ENCODE data around the gene RBM45. TPM values are rescaled to one million over a fixed set of nuclear protein-coding genes. Genes with fewer than 3 reads are reported as not detected.

The RBM45 gene
- total RNA-seq, 5 donors from 2014 or later (not counting 1 experiment from before 2014, with no cell fraction given), result 9.2 to 17.7 (median 15.6) TPM

DNA sequence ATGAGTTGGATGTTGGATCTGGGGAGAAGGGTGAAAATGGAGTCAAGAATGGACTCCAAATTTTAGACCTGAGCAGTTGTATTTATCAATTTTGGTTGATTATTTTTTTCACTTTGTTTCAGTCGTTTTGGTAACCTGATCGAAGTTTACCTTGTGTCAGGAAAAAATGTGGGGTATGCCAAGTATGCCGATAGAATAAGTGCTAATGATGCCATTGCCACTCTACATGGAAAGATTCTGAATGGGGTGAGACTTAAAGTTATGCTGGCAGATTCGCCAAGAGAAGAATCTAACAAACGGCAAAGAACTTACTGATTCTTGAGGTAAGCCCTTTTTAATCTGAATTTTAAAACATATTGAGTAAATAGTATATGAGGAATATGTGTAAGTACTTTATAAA is 13.6 kb downstream of the RBM45 start:
- WGBS (ENCODE audit: insufficient coverage), result 100% methylated on average over 3 of the region's 5 CpGs
- H3K27me3 ChIP-seq (replicated peaks in 1 of 2; ENCODE audit: control insufficient read depth in 2 of 2, extremely low read depth in 1 of 2, insufficient read depth in 2 of 2, low read length in 1 of 2), result no peaks in the 10 kb centered on the region
- peaks cover 0 to 5% (median 0%) of the 10 kb centered on the region in 3 donors for H3K4me1 Mint-ChIP-seq
- H3K4me3 ChIP-seq (ENCODE audit: control insufficient read depth in 1 of 2, extremely low read depth in 1 of 2, low read length in 1 of 2), result no peak overlapping the region
- ATAC-seq (replicated peaks in 1 of 4), result no peak
- no peak overlapping the region for H3K4me3 Mint-ChIP-seq
- peaks cover 0 to 54% of the 10 kb centered on the region in 2 donors for H3K36me3 ChIP-seq (ENCODE audit: control insufficient read depth in 2 of 2, extremely low read depth in 1 of 2, insufficient read depth in 1 of 2, low read length in 1 of 2)
- no peaks in the 10 kb centered on the region for H3K27me3 Mint-ChIP-seq
- H3K27ac ChIP-seq (ENCODE audit: low read length), result no peak overlapping the region
- H3K36me3 Mint-ChIP-seq, result peaks cover 49% of the 10 kb centered on the region
- H3K9me3 Mint-ChIP-seq, result no peaks in the 10 kb centered on the region
- H3K27ac Mint-ChIP-seq, result no peak overlapping the region
- H3K9me3 ChIP-seq, result no peaks in the 10 kb centered on the region
- H3K4me1 ChIP-seq (ENCODE audit: control insufficient read depth in 1 of 2, extremely low read depth in 1 of 2, insufficient read depth in 2 of 2, low read length in 2 of 2), result no peaks in the 10 kb centered on the region
- CTCF ChIA-PET, result interaction anchor here in 1 of 2 donors (0.7 kb wide), 1 partner anchor 9 kb away, joined by 3 read pairs; no protein-coding TSS in a partner anchor
- POLR2A ChIA-PET, result interaction anchor here in 1 of 2 donors (1.5 kb wide), 1 partner anchor 12 kb away, joined by 5 read pairs; no protein-coding TSS in a partner anchor
- DNase-seq, result no peak

DNA sequence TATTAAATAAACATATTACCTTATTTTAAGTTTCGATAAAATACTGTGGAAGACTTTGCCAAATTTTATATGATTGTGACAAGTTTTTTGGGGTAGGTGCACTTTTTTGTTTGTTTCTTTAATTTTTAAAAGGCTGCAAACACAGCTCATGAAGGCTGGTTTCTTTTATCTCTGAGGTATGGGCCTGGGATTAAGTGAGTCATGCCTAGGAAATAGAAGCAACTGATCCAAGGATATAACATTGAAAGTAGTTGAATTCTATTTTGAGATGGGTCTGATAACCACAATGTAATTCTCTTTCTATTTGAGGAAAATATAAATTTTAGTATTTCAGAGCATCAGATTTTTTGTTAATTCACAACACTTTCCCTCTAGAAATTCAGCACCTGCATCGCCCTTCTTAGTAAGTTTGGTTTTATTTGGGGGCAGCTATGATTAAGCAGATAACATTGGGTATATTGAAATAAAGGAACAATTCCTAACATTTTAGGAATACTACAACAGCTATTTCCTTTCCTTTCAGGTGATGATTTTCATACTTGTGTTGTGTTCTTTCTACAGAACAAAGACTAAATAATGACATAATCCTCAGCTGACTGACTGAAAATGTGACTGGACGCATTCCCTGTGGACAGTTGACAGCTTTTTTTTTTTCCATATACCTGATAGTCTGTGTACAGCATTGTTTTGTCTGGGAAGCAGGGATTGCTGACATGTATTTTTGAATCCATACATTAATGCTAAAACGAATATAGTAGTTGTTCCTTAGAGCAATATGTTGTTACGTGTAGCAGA is 16.8 kb downstream of the RBM45 start:
- CTCF ChIA-PET, result interaction anchor here (0.6 to 2.0 kb wide), 4 partner anchors 17 to 1855 kb away, joined by 3 to 7 read pairs (median 3); partner anchors contain the start of gene RBM45 (in 1 of the 2)

DNA sequence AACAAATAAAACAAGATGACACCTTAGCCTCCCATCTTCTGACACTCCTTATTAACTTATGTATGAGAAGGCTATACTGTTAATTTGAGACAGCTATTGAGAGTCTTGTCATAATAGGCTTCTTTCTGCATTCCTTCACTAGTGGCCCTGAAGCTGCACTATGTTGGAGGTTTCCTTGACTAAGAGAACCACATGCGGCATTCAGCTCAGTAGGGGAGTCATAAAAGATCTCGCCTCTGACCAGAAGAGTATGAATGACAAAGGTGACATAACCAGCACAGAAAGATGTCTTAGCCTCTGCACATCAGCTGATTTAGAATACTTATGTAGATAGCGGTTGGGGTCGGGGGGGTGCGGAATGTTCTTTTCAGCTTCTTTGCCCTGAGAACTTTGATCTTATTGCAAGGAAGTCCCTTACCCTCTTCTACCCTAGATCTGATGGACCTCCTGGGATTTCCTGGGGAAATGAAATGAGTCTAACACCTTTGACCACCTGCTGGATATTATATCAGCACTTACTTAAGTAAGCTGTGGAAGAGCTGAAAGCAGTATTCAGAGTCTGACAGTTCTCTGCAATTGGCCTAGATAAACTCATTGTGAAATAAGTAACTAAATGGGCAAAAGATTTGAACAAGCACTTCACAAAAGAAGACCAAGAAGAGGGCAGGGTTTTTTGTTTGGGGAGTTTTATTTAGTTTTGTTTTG is 24.2 kb downstream of the RBM45 start:
- Mint-ChIP-seq H3K4me1 (no peaks in the 10 kb centered on the region), H3K27me3 (no peaks in the 10 kb centered on the region), H3K4me3 (no peak overlapping the region), H3K9me3 (no peaks in the 10 kb centered on the region), H3K27ac (peak overlapping the region in 1 of 2 donors; percentile 6), H3K36me3 (peaks cover 22% of the 10 kb centered on the region)
- Histone ChIP-seq H3K4me3 (ENCODE audit: control insufficient read depth in 1 of 2, extremely low read depth in 1 of 2, low read length in 1 of 2) (no peak overlapping the region), H3K36me3 (ENCODE audit: control insufficient read depth in 2 of 2, extremely low read depth in 1 of 2, insufficient read depth in 1 of 2, low read length in 1 of 2) (peaks cover 10 to 12% of the 10 kb centered on the region in 2 donors), H3K4me1 (ENCODE audit: control insufficient read depth in 1 of 2, extremely low read depth in 1 of 2, insufficient read depth in 2 of 2, low read length in 2 of 2) (no peaks in the 10 kb centered on the region), H3K27ac (ENCODE audit: low read length) (no peak overlapping the region), H3K9me3 (no peaks in the 10 kb centered on the region), H3K27me3 (replicated peaks in 1 of 2; ENCODE audit: control insufficient read depth in 2 of 2, extremely low read depth in 1 of 2, insufficient read depth in 2 of 2, low read length in 1 of 2) (no peaks in the 10 kb centered on the region)
- no CpG with 5 or more reads among the region's 5 CpGs for WGBS (ENCODE audit: insufficient coverage)
- DNase-seq, result no peak
- ChIA-PET CTCF (interaction anchor here in 1 of 2 donors (1.0 kb wide), 1 partner anchor 17 kb away, joined by 3 read pairs; no protein-coding TSS in a partner anchor), POLR2A (interaction anchor here (0.5 kb wide), 2 partner anchors 254 to 1560 kb away, joined by 5 read pairs; no protein-coding TSS in a partner anchor)
- no peak for ATAC-seq (replicated peaks in 1 of 4)

More for the DNA sequence above, 16.8 kb downstream of the RBM45 start:
- Mint-ChIP-seq H3K27ac (no peak overlapping the region), H3K27me3 (no peaks in the 10 kb centered on the region), H3K4me1 (peaks cover 0 to 5% (median 0%) of the 10 kb centered on the region in 3 donors), H3K36me3 (peaks cover 38% of the 10 kb centered on the region), H3K9me3 (no peaks in the 10 kb centered on the region), H3K4me3 (no peak overlapping the region)
- H3K27ac ChIP-seq (ENCODE audit: low read length), result no peak overlapping the region
- ATAC-seq (replicated peaks in 1 of 4), result no peak
- no peaks in the 10 kb centered on the region for H3K4me1 ChIP-seq (ENCODE audit: control insufficient read depth in 1 of 2, extremely low read depth in 1 of 2, insufficient read depth in 2 of 2, low read length in 2 of 2)
- H3K9me3 ChIP-seq, result no peaks in the 10 kb centered on the region
- 100% methylated on average over 1 of the region's 5 CpGs for WGBS (ENCODE audit: insufficient coverage)
- POLR2A ChIA-PET, result interaction anchor here in 1 of 2 donors (1.2 kb wide), 1 partner anchor 12 kb away, joined by 4 read pairs; no protein-coding TSS in a partner anchor
- no peak overlapping the region for H3K4me3 ChIP-seq (ENCODE audit: control insufficient read depth in 1 of 2, extremely low read depth in 1 of 2, low read length in 1 of 2)
- DNase-seq, result no peak
- no peaks in the 10 kb centered on the region for H3K27me3 ChIP-seq (replicated peaks in 1 of 2; ENCODE audit: control insufficient read depth in 2 of 2, extremely low read depth in 1 of 2, insufficient read depth in 2 of 2, low read length in 1 of 2)
- peaks cover 6 to 32% of the 10 kb centered on the region in 2 donors for H3K36me3 ChIP-seq (ENCODE audit: control insufficient read depth in 2 of 2, extremely low read depth in 1 of 2, insufficient read depth in 1 of 2, low read length in 1 of 2)

DNA sequence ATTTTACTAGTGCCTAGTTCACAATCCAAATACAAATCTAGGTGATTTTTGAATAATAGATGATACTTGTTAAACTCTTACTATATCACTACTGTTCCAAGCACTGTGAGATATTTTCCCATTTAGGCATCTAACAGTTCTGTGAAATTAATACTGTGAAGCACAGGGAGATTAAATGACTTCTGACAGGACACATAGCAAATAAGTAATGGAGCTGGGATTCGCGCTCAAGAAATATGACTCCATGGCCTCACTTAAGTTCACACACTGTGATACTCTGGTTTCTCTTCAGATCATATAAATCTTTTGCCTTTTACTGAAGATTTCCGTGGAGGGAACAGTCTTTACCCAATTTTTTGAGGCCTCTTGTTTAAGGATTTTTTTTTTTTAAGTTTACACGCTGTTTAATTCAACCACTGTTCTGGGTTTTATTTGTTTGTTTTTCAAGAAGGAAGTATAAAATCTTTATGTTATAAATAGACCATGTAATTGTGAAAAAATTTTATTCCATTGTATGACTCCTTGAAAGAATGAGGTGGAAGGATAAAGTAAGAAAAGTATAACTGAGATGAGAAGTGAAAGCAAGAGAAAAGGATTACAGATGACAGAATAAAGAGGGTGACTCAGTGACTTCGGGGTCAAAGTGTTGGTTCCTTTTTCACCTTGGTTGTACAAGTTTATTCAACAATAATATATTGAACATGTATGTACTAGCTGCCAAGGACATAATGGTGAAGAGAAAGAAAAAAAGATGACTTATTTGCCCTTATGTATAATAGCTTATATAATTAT is 30.2 kb downstream of the RBM45 start:
- ATAC-seq (replicated peaks in 1 of 4) (no peak), DNase-seq (no peak)
- H3K27ac ChIP-seq (ENCODE audit: low read length), result no peak overlapping the region
- H3K27me3 ChIP-seq (replicated peaks in 1 of 2; ENCODE audit: control insufficient read depth in 2 of 2, extremely low read depth in 1 of 2, insufficient read depth in 2 of 2, low read length in 1 of 2), result peaks cover 0 to 5% of the 10 kb centered on the region in 2 experiments
- no CpG with 5 or more reads among the region's 5 CpGs for WGBS (ENCODE audit: insufficient coverage)
- no peaks in the 10 kb centered on the region for H3K4me1 ChIP-seq (ENCODE audit: control insufficient read depth in 1 of 2, extremely low read depth in 1 of 2, insufficient read depth in 2 of 2, low read length in 2 of 2)
- H3K36me3 Mint-ChIP-seq, result no peaks in the 10 kb centered on the region
- no peak overlapping the region for H3K27ac Mint-ChIP-seq
- no peaks in the 10 kb centered on the region for H3K4me1 Mint-ChIP-seq
- CTCF ChIA-PET, result no interaction called here
- POLR2A ChIA-PET, result interaction anchor here in 1 of 2 donors (0.5 kb wide), 1 partner anchor 37 kb away, joined by 3 read pairs; no protein-coding TSS in a partner anchor
- peaks cover 12% of the 10 kb centered on the region in 2 donors for H3K27me3 Mint-ChIP-seq
- no peaks in the 10 kb centered on the region for H3K9me3 ChIP-seq
- H3K9me3 Mint-ChIP-seq, result no peaks in the 10 kb centered on the region
- H3K4me3 ChIP-seq (ENCODE audit: control insufficient read depth in 1 of 2, extremely low read depth in 1 of 2, low read length in 1 of 2), result no peak overlapping the region
- no peak overlapping the region for H3K4me3 Mint-ChIP-seq
- no peaks in the 10 kb centered on the region for H3K36me3 ChIP-seq (ENCODE audit: control insufficient read depth in 2 of 2, extremely low read depth in 1 of 2, insufficient read depth in 1 of 2, low read length in 1 of 2)

DNA sequence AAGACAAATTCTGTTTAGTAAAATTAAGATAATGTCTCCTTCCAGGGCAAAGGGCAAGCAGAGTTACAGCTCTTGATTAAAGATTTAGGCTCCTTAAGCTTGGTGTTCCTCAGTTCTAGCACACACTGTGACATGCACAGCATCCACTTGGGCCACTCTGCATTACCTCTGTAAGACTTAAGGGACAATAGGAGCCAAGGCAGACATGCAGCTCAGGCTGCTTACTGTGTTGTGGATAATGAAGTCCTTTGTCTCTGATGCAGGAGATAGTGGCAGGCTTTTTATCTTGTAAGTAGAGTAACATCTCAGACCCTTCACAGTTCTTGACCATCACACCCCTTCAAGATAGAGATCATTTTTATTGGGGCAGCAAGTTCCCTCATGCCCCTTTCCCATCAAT is 31.2 kb downstream of the RBM45 start:
- Mint-ChIP-seq H3K9me3 (no peaks in the 10 kb centered on the region), H3K36me3 (no peaks in the 10 kb centered on the region), H3K27me3 (peaks cover 16 to 18% of the 10 kb centered on the region in 2 donors), H3K4me3 (no peak overlapping the region), H3K27ac (no peak overlapping the region), H3K4me1 (no peaks in the 10 kb centered on the region)
- ChIA-PET CTCF (interaction anchor here in 1 of 2 donors (0.6 kb wide), 1 partner anchor 135 kb away, joined by 3 read pairs; no protein-coding TSS in a partner anchor), POLR2A (no interaction called here)
- ATAC-seq (replicated peaks in 1 of 4) (no peak), DNase-seq (no peak)
- no peaks in the 10 kb centered on the region for H3K36me3 ChIP-seq (ENCODE audit: control insufficient read depth in 2 of 2, extremely low read depth in 1 of 2, insufficient read depth in 1 of 2, low read length in 1 of 2)
- H3K4me3 ChIP-seq (ENCODE audit: control insufficient read depth in 1 of 2, extremely low read depth in 1 of 2, low read length in 1 of 2), result no peak overlapping the region
- H3K4me1 ChIP-seq (ENCODE audit: control insufficient read depth in 1 of 2, extremely low read depth in 1 of 2, insufficient read depth in 2 of 2, low read length in 2 of 2), result no peaks in the 10 kb centered on the region
- no peak overlapping the region for H3K27ac ChIP-seq (ENCODE audit: low read length)
- H3K9me3 ChIP-seq, result no peaks in the 10 kb centered on the region
- H3K27me3 ChIP-seq (replicated peaks in 1 of 2; ENCODE audit: control insufficient read depth in 2 of 2, extremely low read depth in 1 of 2, insufficient read depth in 2 of 2, low read length in 1 of 2), result peaks cover 0 to 9% of the 10 kb centered on the region in 2 experiments

DNA sequence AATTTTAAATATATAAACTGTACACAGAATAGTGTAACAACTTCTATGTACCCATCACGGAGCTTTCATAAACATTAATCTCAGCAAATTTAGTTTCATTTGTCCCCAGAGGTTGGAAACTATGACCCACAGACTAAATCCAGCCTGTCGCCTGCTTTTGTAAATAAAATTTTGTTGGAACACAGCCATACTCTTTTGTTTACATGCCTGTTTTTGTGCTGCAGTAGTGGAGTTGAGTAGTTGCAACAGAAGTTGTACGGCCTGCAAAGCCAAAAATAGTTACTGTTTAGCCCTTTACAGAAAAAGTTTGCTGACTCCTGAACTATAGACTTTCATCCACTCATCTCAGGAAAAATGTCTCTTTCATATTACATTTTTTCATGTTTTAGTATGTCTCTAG is 39.8 kb downstream of the RBM45 start:
- no peaks in the 10 kb centered on the region for H3K36me3 Mint-ChIP-seq
- no CpG with 5 or more reads among the region's 3 CpGs for WGBS (ENCODE audit: insufficient coverage)
- Histone ChIP-seq H3K9me3 (no peaks in the 10 kb centered on the region), H3K27ac (ENCODE audit: low read length) (no peak overlapping the region), H3K27me3 (replicated peaks in 1 of 2; ENCODE audit: control insufficient read depth in 2 of 2, extremely low read depth in 1 of 2, insufficient read depth in 2 of 2, low read length in 1 of 2) (peaks cover 0 to 29% of the 10 kb centered on the region in 2 experiments), H3K36me3 (ENCODE audit: control insufficient read depth in 2 of 2, extremely low read depth in 1 of 2, insufficient read depth in 1 of 2, low read length in 1 of 2) (no peaks in the 10 kb centered on the region), H3K4me1 (ENCODE audit: control insufficient read depth in 1 of 2, extremely low read depth in 1 of 2, insufficient read depth in 2 of 2, low read length in 2 of 2) (no peaks in the 10 kb centered on the region), H3K4me3 (ENCODE audit: control insufficient read depth in 1 of 2, extremely low read depth in 1 of 2, low read length in 1 of 2) (no peak overlapping the region)
- ChIA-PET CTCF (no interaction called here), POLR2A (no interaction called here)
- peaks cover 0 to 8% (median 7%) of the 10 kb centered on the region in 3 donors for H3K9me3 Mint-ChIP-seq
- peaks cover 22 to 27% of the 10 kb centered on the region in 2 donors for H3K27me3 Mint-ChIP-seq
- ATAC-seq (replicated peaks in 1 of 4), result no peak
- no peak for DNase-seq
- H3K27ac Mint-ChIP-seq, result no peak overlapping the region
- H3K4me3 Mint-ChIP-seq, result no peak overlapping the region
- H3K4me1 Mint-ChIP-seq, result no peaks in the 10 kb centered on the region
